H9 (cell line): ENCODE measurements around the gene MINAR1. TPM values are rescaled to one million over a fixed set of nuclear protein-coding genes. Genes with fewer than 3 reads are reported as not detected.

Experiments used
- DNase-seq: peaks from one replicate; pipeline ENCODE4 v3.0.0-alpha.2; 2017
- H2AFZ ChIP-seq: one replicate; pipeline ENCODE4 v1.6.1; 2013; ENCODE audit warnings: mild to moderate bottlenecking, low read length, control low read depth, moderate library complexity
- H2AK5ac ChIP-seq: 2 replicates; pipeline ENCODE4 v1.6.1; 2013; ENCODE audit warnings: low read length, control low read depth, mixed read lengths; ENCODE audit not compliant: insufficient read length
- H2BK120ac ChIP-seq: one replicate; pipeline ENCODE4 v1.6.1; 2013; ENCODE audit warnings: low read depth, mild to moderate bottlenecking, low read length, control low read depth, inconsistent platforms; ENCODE audit not compliant: poor library complexity, severe bottlenecking
- H2BK12ac ChIP-seq: 2 replicates; pipeline ENCODE4 v1.6.1; 2013; ENCODE audit warnings: low read length, control low read depth, mixed read lengths, low read depth; ENCODE audit not compliant: insufficient read length
- H2BK15ac ChIP-seq: 2 replicates; pipeline ENCODE4 v1.6.1; 2013; ENCODE audit warnings: low read depth, low read length, control low read depth
- H2BK20ac ChIP-seq: one replicate; pipeline ENCODE4 v1.6.1; 2013; ENCODE audit warnings: low read depth, mild to moderate bottlenecking, low read length, control low read depth, inconsistent platforms; ENCODE audit not compliant: poor library complexity, severe bottlenecking
- H2BK5ac ChIP-seq: 2 replicates; pipeline ENCODE4 v1.6.1; 2013; ENCODE audit warnings: low read length, control low read depth, mixed read lengths; ENCODE audit not compliant: insufficient read length
- H3K14ac ChIP-seq: 2 replicates; pipeline ENCODE4 v1.6.1; 2013; ENCODE audit warnings: low read length, control low read depth; ENCODE audit not compliant: insufficient read depth
- H3K18ac ChIP-seq: 2 replicates; pipeline ENCODE4 v1.6.1; 2013; ENCODE audit warnings: low read depth, mild to moderate bottlenecking, mixed read lengths, low read length, control low read depth; ENCODE audit not compliant: insufficient read length
- H3K23ac ChIP-seq: 2 replicates; pipeline ENCODE4 v1.6.1; 2013; ENCODE audit warnings: low read length, control low read depth, mixed read lengths, low read depth; ENCODE audit not compliant: insufficient read length
- H3K23me2 ChIP-seq: 2 replicates; pipeline ENCODE4 v1.6.1; 2013; ENCODE audit warnings: low read depth, mild to moderate bottlenecking, mixed read lengths, low read length, control low read depth; ENCODE audit not compliant: insufficient read length, poor library complexity, severe bottlenecking
- H3K27ac ChIP-seq: 2 replicates; pipeline ENCODE4 v1.5.1; 2013; ENCODE audit warnings: low read length, control low read depth, mixed read lengths, low read depth; ENCODE audit not compliant: insufficient read length
- H3K27me3 ChIP-seq: 2 replicates; pipeline ENCODE4 v1.6.1; 2013; ENCODE audit warnings: low read length, control low read depth, inconsistent platforms; ENCODE audit not compliant: insufficient read depth
- H3K4ac ChIP-seq: 2 replicates; pipeline ENCODE4 v1.6.1; 2013; ENCODE audit warnings: low read depth, mild to moderate bottlenecking, control low read depth, inconsistent platforms, low read length, moderate library complexity
- H3K4me1 ChIP-seq: 2 replicates; pipeline ENCODE4 v1.6.1; 2013; ENCODE audit warnings: low read length, control low read depth, inconsistent platforms; ENCODE audit not compliant: insufficient read depth
- H3K4me2 ChIP-seq: 2 replicates; pipeline ENCODE4 v1.6.1; 2013; ENCODE audit warnings: low read length, control low read depth, mixed read lengths; ENCODE audit not compliant: insufficient read length, insufficient read depth
- H3K56ac ChIP-seq: 2 replicates; pipeline ENCODE4 v1.6.1; 2013; ENCODE audit warnings: low read depth, mild to moderate bottlenecking, mixed read lengths, low read length, control low read depth; ENCODE audit not compliant: insufficient read length
- H3K79me1 ChIP-seq: 2 replicates; pipeline ENCODE4 v1.6.1; 2013; ENCODE audit warnings: low read depth, mild to moderate bottlenecking, moderate library complexity, low read length, control low read depth, inconsistent platforms; ENCODE audit not compliant: insufficient read depth, poor library complexity, severe bottlenecking
- H3K79me2 ChIP-seq: 2 replicates; pipeline ENCODE4 v1.6.1; 2013; ENCODE audit warnings: low read length, control low read depth, inconsistent platforms; ENCODE audit not compliant: insufficient read depth
- H3K9ac ChIP-seq: 2 replicates; pipeline ENCODE4 v1.6.1; 2013; ENCODE audit warnings: low read length, control low read depth, mixed read lengths; ENCODE audit not compliant: insufficient read length; ENCODE audit errors: extremely low read depth
- H3K9me3 ChIP-seq: one replicate; pipeline ENCODE4 v1.6.1; 2013; ENCODE audit warnings: low read depth, low read length, inconsistent platforms; ENCODE audit not compliant: control insufficient read depth
- H3T11ph ChIP-seq: one replicate; pipeline ENCODE4 v1.6.1; 2013; ENCODE audit warnings: mild to moderate bottlenecking, low read length, control low read depth, inconsistent platforms
- H4K20me1 ChIP-seq: one replicate; pipeline ENCODE4 v1.6.1; 2013; ENCODE audit not compliant: control insufficient read depth, insufficient read length, insufficient read depth
- H4K5ac ChIP-seq: 2 replicates; pipeline ENCODE4 v1.6.1; 2013; ENCODE audit warnings: low read depth, mild to moderate bottlenecking, mixed read lengths, low read length, control low read depth; ENCODE audit not compliant: insufficient read length
- H4K8ac ChIP-seq: replicated peaks from 2 replicates; pipeline ENCODE4 v1.6.1; 2013; ENCODE audit warnings: low read length, control low read depth, mixed read lengths, low read depth; ENCODE audit not compliant: insufficient read length
- H4K91ac ChIP-seq: 2 replicates; pipeline ENCODE4 v1.6.1; 2013; ENCODE audit warnings: low read depth, mild to moderate bottlenecking, moderate library complexity, mixed read lengths, low read length, control low read depth; ENCODE audit not compliant: insufficient read length
- H3K27ac Mint-ChIP-seq, 3 experiments: 2 replicates in 2 of 3; 3 replicates in 1 of 3; pipeline ENCODE4 v1.8.0; 2020 to 2021; ENCODE audit warnings: mixed read lengths in 3 of 3, mild to moderate bottlenecking in 1 of 3, moderate library complexity in 1 of 3
- H3K27me3 Mint-ChIP-seq: 2 replicates; pipeline ENCODE4 v1.8.0; 2021; ENCODE audit warnings: low read depth, mild to moderate bottlenecking, moderate library complexity, mixed read lengths
- H3K36me3 Mint-ChIP-seq, 3 experiments: 2 replicates in 2 of 3; 3 replicates in 1 of 3; pipeline ENCODE4 v1.8.0; 2020 to 2021; ENCODE audit warnings: low read depth in 3 of 3, mixed read lengths in 3 of 3; ENCODE audit not compliant: insufficient read depth in 1 of 3
- H3K4me1 Mint-ChIP-seq, 2 experiments: 2 replicates each; pipeline ENCODE4 v1.8.0; 2020; ENCODE audit warnings: mixed read lengths in 2 of 2
- H3K4me3 Mint-ChIP-seq, 2 experiments: 2 replicates in 1 of 2; 3 replicates in 1 of 2; pipeline ENCODE4 v1.8.0; 2020 to 2021; ENCODE audit warnings: mild to moderate bottlenecking in 2 of 2, mixed read lengths in 2 of 2, moderate library complexity in 1 of 2
- H3K9me3 Mint-ChIP-seq, 2 experiments: 2 replicates in 1 of 2; 3 replicates in 1 of 2; pipeline ENCODE4 v1.8.0; 2020; ENCODE audit warnings: mild to moderate bottlenecking in 2 of 2, mixed read lengths in 2 of 2, moderate library complexity in 1 of 2
- WGBS: extraction: QIAGEN DNeasy Blood & Tissue Kit; methylation state at CpG from one replicate; pipeline ENCODE4 v1.1.7; 2013; ENCODE audit warnings: missing lambda C conversion rate, low lambda C conversion rate, mixed read lengths; ENCODE audit not compliant: insufficient read length; ENCODE audit errors: extremely low coverage; 5-methylcytosine and 5-hydroxymethylcytosine counted together
- total RNA-seq: library from RNA; stranded (reverse); gene quantifications from 2 replicates; pipeline ENCODE4 v1.2.1, GENCODE V29; 2021
- TF ChIP-seq, protein P1 (sequence below): fragments of 200-600 bp; sonication (generic); conservative IDR thresholded peaks from 3 replicates; pipeline ENCODE4 v1.8.0; 2021; ENCODE audit warnings: antibody characterized with exemption, mild to moderate bottlenecking

The MINAR1 gene
- total RNA-seq, 1 experiment from 2014 or later, result 0.74 TPM

DNA sequence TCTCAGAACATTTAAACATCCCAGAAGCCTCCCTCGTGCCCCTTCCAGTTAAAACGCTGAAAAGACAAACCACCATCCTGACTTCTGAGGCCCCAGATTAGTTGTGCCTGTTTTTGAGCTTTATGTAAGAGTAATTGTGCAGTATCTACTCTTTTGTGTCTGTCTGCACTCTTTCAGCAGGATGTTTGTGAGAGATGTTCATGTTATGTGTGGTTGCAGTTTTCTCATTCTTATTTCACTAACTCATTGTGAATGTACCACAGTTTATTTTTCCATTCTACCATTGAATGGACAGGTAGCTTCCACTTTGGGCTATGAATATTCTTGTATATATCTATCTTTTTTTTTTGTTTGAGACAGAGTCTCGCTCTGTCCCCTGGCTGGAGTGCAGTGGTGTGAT lies 40.3 kb downstream of the MINAR1 start:
- H2BK15ac ChIP-seq, result no peak overlapping the region
- no peak overlapping the region for H3T11ph ChIP-seq
- Mint-ChIP-seq H3K27me3 (no peaks in the 10 kb centered on the region; the same call in 1 of the 2 replicates), H3K36me3 (no peaks in the 10 kb centered on the region), H3K27ac (no peak overlapping the region), H3K4me1 (no peaks in the 10 kb centered on the region), H3K4me3 (no peak overlapping the region), H3K9me3 (no peaks in the 10 kb centered on the region)
- no peaks in the 10 kb centered on the region for H3K79me2 ChIP-seq
- H3K4me2 ChIP-seq, result no peak overlapping the region
- no peaks in the 10 kb centered on the region for H3K4me1 ChIP-seq
- H3K23me2 ChIP-seq, result no peaks in the 10 kb centered on the region
- no peak overlapping the region for H4K8ac ChIP-seq
- H3K4ac ChIP-seq, result no peak overlapping the region
- no peaks in the 10 kb centered on the region for H4K20me1 ChIP-seq
- no peak overlapping the region for H3K56ac ChIP-seq
- TF ChIP-seq, protein P1, sequence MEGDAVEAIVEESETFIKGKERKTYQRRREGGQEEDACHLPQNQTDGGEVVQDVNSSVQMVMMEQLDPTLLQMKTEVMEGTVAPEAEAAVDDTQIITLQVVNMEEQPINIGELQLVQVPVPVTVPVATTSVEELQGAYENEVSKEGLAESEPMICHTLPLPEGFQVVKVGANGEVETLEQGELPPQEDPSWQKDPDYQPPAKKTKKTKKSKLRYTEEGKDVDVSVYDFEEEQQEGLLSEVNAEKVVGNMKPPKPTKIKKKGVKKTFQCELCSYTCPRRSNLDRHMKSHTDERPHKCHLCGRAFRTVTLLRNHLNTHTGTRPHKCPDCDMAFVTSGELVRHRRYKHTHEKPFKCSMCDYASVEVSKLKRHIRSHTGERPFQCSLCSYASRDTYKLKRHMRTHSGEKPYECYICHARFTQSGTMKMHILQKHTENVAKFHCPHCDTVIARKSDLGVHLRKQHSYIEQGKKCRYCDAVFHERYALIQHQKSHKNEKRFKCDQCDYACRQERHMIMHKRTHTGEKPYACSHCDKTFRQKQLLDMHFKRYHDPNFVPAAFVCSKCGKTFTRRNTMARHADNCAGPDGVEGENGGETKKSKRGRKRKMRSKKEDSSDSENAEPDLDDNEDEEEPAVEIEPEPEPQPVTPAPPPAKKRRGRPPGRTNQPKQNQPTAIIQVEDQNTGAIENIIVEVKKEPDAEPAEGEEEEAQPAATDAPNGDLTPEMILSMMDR, result no peak
- H2BK5ac ChIP-seq, result no peak overlapping the region
- H4K91ac ChIP-seq, result no peak overlapping the region
- no peak overlapping the region for H2AFZ ChIP-seq
- no peak overlapping the region for H3K14ac ChIP-seq
- H3K9ac ChIP-seq, result no peak overlapping the region
- no peak overlapping the region for H2AK5ac ChIP-seq
- H3K27ac ChIP-seq, result no peak overlapping the region
- no peaks in the 10 kb centered on the region for H3K79me1 ChIP-seq
- no peak overlapping the region for H2BK20ac ChIP-seq
- no peak overlapping the region for H2BK12ac ChIP-seq
- H2BK120ac ChIP-seq, result no peak overlapping the region
- H3K18ac ChIP-seq, result no peak overlapping the region
- no peaks in the 10 kb centered on the region for H3K9me3 ChIP-seq
- no peak overlapping the region for H4K5ac ChIP-seq
- no CpG with 5 or more reads among the region's 3 CpGs for WGBS
- DNase-seq, result no peak
- no peaks in the 10 kb centered on the region for H3K27me3 ChIP-seq
- H3K23ac ChIP-seq, result no peak overlapping the region
